Small intestine (tissue), 7 donors: ENCODE results near the gene SEC16B. TPM values are rescaled to one million over a fixed set of nuclear protein-coding genes. Genes with fewer than 3 reads are reported as not detected.
"Not testable (repeated sequence)": the region's sequence is repeated elsewhere in the genome, so short reads cannot be mapped to it uniquely, and the experiment has no call there.

Experiments used
- DNase-seq, 2 donors: peaks; one replicate each; pipeline versions ENCODE4 v3.0.0 to v3.0.0-alpha.2; 2013
- FAIRE-seq: peaks from 2 replicates; lab custom pipeline; 2012; peaks lifted over from hg19 to GRCh38; lab: Jason Lieb, UNC
- H3K27ac ChIP-seq, 3 donors: one replicate each; pipeline ENCODE4 v1.5.1; 2013; ENCODE audit warnings: low read length in 2 of 3, mild to moderate bottlenecking in 2 of 3, control low read depth in 1 of 3, inconsistent platforms in 1 of 3, low read depth in 1 of 3, moderate library complexity in 1 of 3
- H3K27me3 ChIP-seq, 3 donors: one replicate each; pipeline ENCODE4 v1.6.1; 2013; ENCODE audit warnings: low read length in 3 of 3, inconsistent platforms in 1 of 3; ENCODE audit not compliant: control insufficient read depth in 3 of 3, insufficient read depth in 3 of 3
- H3K36me3 ChIP-seq, 3 donors: one replicate each; pipeline ENCODE4 v1.6.1; 2013; ENCODE audit warnings: low read length in 3 of 3, inconsistent platforms in 1 of 3, low read depth in 1 of 3, mild to moderate bottlenecking in 1 of 3, moderate library complexity in 1 of 3; ENCODE audit not compliant: control insufficient read depth in 3 of 3, insufficient read depth in 2 of 3
- H3K4me1 ChIP-seq, 3 donors: one replicate each; pipeline ENCODE4 v1.6.1; 2013; ENCODE audit warnings: low read length in 2 of 3, inconsistent platforms in 1 of 3, low read depth in 1 of 3, mild to moderate bottlenecking in 1 of 3, moderate library complexity in 1 of 3; ENCODE audit not compliant: control insufficient read depth in 3 of 3, insufficient read depth in 2 of 3
- H3K4me3 ChIP-seq, 3 donors: one replicate each; pipeline ENCODE4 v1.5.1; 2013; ENCODE audit warnings: low read length in 3 of 3, control low read depth in 1 of 3, inconsistent platforms in 1 of 3, low read depth in 1 of 3, mild to moderate bottlenecking in 1 of 3, moderate library complexity in 1 of 3
- H3K9me3 ChIP-seq, 2 donors: one replicate each; pipeline ENCODE4 v1.6.1; 2013; ENCODE audit warnings: low read depth in 1 of 2, low read length in 1 of 2; ENCODE audit not compliant: control insufficient read depth in 2 of 2, insufficient read depth in 1 of 2
- WGBS, 3 donors: extraction: QIAGEN DNeasy Blood & Tissue Kit; methylation state at CpG; one replicate each; pipeline ENCODE4 v1.1.7; 2013; 5-methylcytosine and 5-hydroxymethylcytosine counted together
- polyA plus RNA-seq, 4 donors: library from polyadenylated mRNA; stranded (reverse) in 3 of 4; unstranded in 1 of 4; fragments of 200-250 nt in 3 of 4; fragments of 120-200 nt in 1 of 4; gene quantifications; one replicate each; pipeline versions ENCODE4 v1.2.1 to v1.2.3, GENCODE V29; 2013
- donor health status: healthy with polysubstance abuse.
- donor health status: control.
- donor health status: control.
- donor health status: Bipolar disorder and iron deficiency.
- donor health status: healthy.

The SEC16B gene
- polyA plus RNA-seq, 4 donors = 10.2 to 68.0 (median 32.4) TPM

- DNase-seq = no peak
- 78 to 81% (median 79%) methylated on average over 5 of the region's 5 CpGs for WGBS, 3 donors
- peaks cover 0 to 4% (median 0%) of the 10 kb centered on the region in 3 donors for H3K36me3 ChIP-seq
- peaks cover 0 to 2% (median 0%) of the 10 kb centered on the region in 3 donors for H3K4me1 ChIP-seq
- H3K27ac ChIP-seq = no peak overlapping the region
- no peak for FAIRE-seq
- H3K27me3 ChIP-seq = no peaks in the 10 kb centered on the region
- no peaks in the 10 kb centered on the region for H3K9me3 ChIP-seq
- no peak overlapping the region for H3K4me3 ChIP-seq
Measured at GRCh38 chr1:178005450-178005849, 35.6 kb upstream of the SEC16B start.

- peaks cover 0 to 2% (median 0%) of the 10 kb centered on the region in 3 donors for H3K4me1 ChIP-seq
- H3K9me3 ChIP-seq = no peaks in the 10 kb centered on the region
- FAIRE-seq (no peak), DNase-seq (no peak)
- H3K27me3 ChIP-seq = no peaks in the 10 kb centered on the region
- no peak overlapping the region for H3K27ac ChIP-seq
- no peak overlapping the region for H3K4me3 ChIP-seq
- peaks cover 0 to 2% (median 0%) of the 10 kb centered on the region in 3 donors for H3K36me3 ChIP-seq
- WGBS, 3 donors = 67 to 71% (median 70%) methylated on average over 6 of the region's 6 CpGs
Measured at GRCh38 chr1:178004926-178005391, 35.1 kb upstream of the SEC16B start.

- H3K36me3 ChIP-seq = peaks cover 0 to 9% (median 2%) of the 10 kb centered on the region in 3 donors
- H3K27ac ChIP-seq = no peak overlapping the region
- FAIRE-seq (no peak), DNase-seq (peak in 1 of 2 donors; percentile 36)
- H3K9me3 ChIP-seq = no peaks in the 10 kb centered on the region
- WGBS, 3 donors = 67 to 81% (median 73%) methylated on average over 4 of the region's 4 CpGs
- no peak overlapping the region for H3K4me3 ChIP-seq
- no peaks in the 10 kb centered on the region for H3K27me3 ChIP-seq
- peaks cover 0 to 2% (median 0%) of the 10 kb centered on the region in 3 donors for H3K4me1 ChIP-seq
Measured at GRCh38 chr1:177998696-177999631, 29.1 kb upstream of the SEC16B start.

GRCh38 chr1:177996957-177997356 lies 27.1 kb upstream of the SEC16B start:
- Histone ChIP-seq H3K36me3 (peaks cover 0 to 9% (median 2%) of the 10 kb centered on the region in 3 donors), H3K9me3 (no peaks in the 10 kb centered on the region), H3K4me1 (peaks cover 0 to 2% (median 0%) of the 10 kb centered on the region in 3 donors), H3K4me3 (no peak overlapping the region), H3K27ac (no peak overlapping the region), H3K27me3 (no peaks in the 10 kb centered on the region)
- DNase-seq (no peak), FAIRE-seq (no peak)
- WGBS, 3 donors = 90 to 92% (median 91%) methylated on average over 5 of the region's 5 CpGs

GRCh38 chr1:177995369-177995768 lies 25.5 kb upstream of the SEC16B start:
- no peak overlapping the region for H3K4me3 ChIP-seq
- WGBS, 3 donors = 92 to 95% (median 94%) methylated on average over 5 of the region's 5 CpGs
- H3K27ac ChIP-seq = no peak overlapping the region
- H3K36me3 ChIP-seq = peaks cover 0 to 9% (median 2%) of the 10 kb centered on the region in 3 donors
- H3K4me1 ChIP-seq = no peaks in the 10 kb centered on the region
- H3K27me3 ChIP-seq = no peaks in the 10 kb centered on the region
- H3K9me3 ChIP-seq = no peaks in the 10 kb centered on the region
- DNase-seq (no peak), FAIRE-seq (no peak)

GRCh38 chr1:177986281-177986680 lies 16.4 kb upstream of the SEC16B start:
- H3K4me1 ChIP-seq, H3K27ac ChIP-seq, FAIRE-seq, H3K9me3 ChIP-seq, H3K4me3 ChIP-seq, H3K27me3 ChIP-seq, H3K36me3 ChIP-seq: not testable (repeated sequence)
- peak in 1 of 2 donors; percentile 25 for DNase-seq
- 66 to 73% (median 70%) methylated on average over 5 of the region's 5 CpGs for WGBS, 3 donors

- no peaks in the 10 kb centered on the region for H3K4me1 ChIP-seq
- FAIRE-seq = no peak
- 82 to 89% (median 88%) methylated on average over 1 of the region's 1 CpG for WGBS, 3 donors
- no peak for DNase-seq
- H3K36me3 ChIP-seq = peaks cover 0 to 2% (median 0%) of the 10 kb centered on the region in 3 donors
- H3K27me3 ChIP-seq = no peaks in the 10 kb centered on the region
- no peak overlapping the region for H3K27ac ChIP-seq
- H3K9me3 ChIP-seq = no peaks in the 10 kb centered on the region
- H3K4me3 ChIP-seq = no peak overlapping the region
Measured at GRCh38 chr1:177984761-177985160, 14.9 kb upstream of the SEC16B start.

- peak in 1 of 2 donors; percentile 18 for DNase-seq
- no peak for FAIRE-seq
- 59 to 94% (median 71%) methylated on average over 3 of the region's 3 CpGs for WGBS, 3 donors
- peaks cover 0 to 2% (median 0%) of the 10 kb centered on the region in 3 donors for H3K36me3 ChIP-seq
- H3K27me3 ChIP-seq = no peaks in the 10 kb centered on the region
- H3K27ac ChIP-seq = no peak overlapping the region
- H3K4me3 ChIP-seq = peak overlapping the region in 1 of 3 donors; percentile 14
- H3K9me3 ChIP-seq = no peaks in the 10 kb centered on the region
- H3K4me1 ChIP-seq = no peaks in the 10 kb centered on the region
Measured at GRCh38 chr1:177984136-177984525, 14.3 kb upstream of the SEC16B start.
